Dendritic cell treated with granulocyte-macrophage colony-stimulating factor and Interleukin-4, amounts not matched to agents 40 ng/mL and 50 ng/mL, for 4 days (primary cell): ENCODE data around the gene AZGP1.
"Not testable (repeated sequence)": the region's sequence is repeated elsewhere in the genome, so short reads cannot be mapped to it uniquely, and the experiment has no call there.

Source experiments
- H3K27ac Mint-ChIP-seq: one replicate; pipeline ENCODE4 v1.8.0; 2022; ENCODE audit warnings: mild to moderate bottlenecking, mixed read lengths
- H3K27me3 Mint-ChIP-seq: one replicate; pipeline ENCODE4 v1.8.0; 2022; ENCODE audit warnings: mild to moderate bottlenecking, mixed read lengths
- H3K36me3 Mint-ChIP-seq: one replicate; pipeline ENCODE4 v1.8.0; 2022; ENCODE audit warnings: low read depth, mixed read lengths
- H3K4me1 Mint-ChIP-seq: one replicate; pipeline ENCODE4 v1.8.0; 2022; ENCODE audit warnings: low read depth, mixed read lengths
- H3K4me3 Mint-ChIP-seq: one replicate; pipeline ENCODE4 v1.8.0; 2022; ENCODE audit warnings: mild to moderate bottlenecking, moderate library complexity, mixed read lengths
- H3K9me3 Mint-ChIP-seq: one replicate; pipeline ENCODE4 v1.8.0; 2022; ENCODE audit warnings: mixed read lengths
- intact Hi-C: fragments of 100-400 bp; cut with micrococcal nuclease; formaldehyde crosslinking; loops from one replicate; pipeline ENCODE4 v1.15.0; 2022

Gene AZGP1

GRCh38 chr7:99987846-99988245, 12.0 kb upstream of the AZGP1 start:
- intact Hi-C loops: no loop called here
- H3K27me3 Mint-ChIP-seq: peaks cover 27% of the 10 kb centered on the region

DNA sequence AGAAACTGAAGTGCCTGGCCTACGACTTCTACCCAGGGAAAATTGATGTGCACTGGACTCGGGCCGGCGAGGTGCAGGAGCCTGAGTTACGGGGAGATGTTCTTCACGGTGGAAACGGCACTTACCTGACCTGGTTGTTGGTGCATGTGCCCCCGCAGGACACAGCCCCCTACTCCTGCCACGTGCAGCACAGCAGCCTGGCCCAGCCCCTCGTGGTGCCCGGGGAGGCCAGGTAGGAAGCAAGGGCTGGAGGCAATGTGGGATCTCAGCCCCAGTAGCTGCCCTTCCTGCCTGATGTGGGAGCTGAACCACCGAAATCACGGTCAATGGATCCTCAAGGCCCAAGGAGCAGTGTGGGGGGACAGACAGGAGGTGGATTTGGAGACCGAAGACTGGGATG, 11.5 kb upstream of the AZGP1 start:
- H3K4me1 Mint-ChIP-seq, intact Hi-C loops, H3K9me3 Mint-ChIP-seq: not testable (repeated sequence)

More at GRCh38 chr7:99987846-99988245, 12.0 kb upstream of the AZGP1 start:
- Mint-ChIP-seq H3K9me3 (peaks cover under 1% of the 10 kb centered on the region), H3K4me1 (peaks cover 7% of the 10 kb centered on the region), H3K4me3 (no peak overlapping the region), H3K36me3 (no peaks in the 10 kb centered on the region), H3K27ac (no peak overlapping the region)

DNA sequence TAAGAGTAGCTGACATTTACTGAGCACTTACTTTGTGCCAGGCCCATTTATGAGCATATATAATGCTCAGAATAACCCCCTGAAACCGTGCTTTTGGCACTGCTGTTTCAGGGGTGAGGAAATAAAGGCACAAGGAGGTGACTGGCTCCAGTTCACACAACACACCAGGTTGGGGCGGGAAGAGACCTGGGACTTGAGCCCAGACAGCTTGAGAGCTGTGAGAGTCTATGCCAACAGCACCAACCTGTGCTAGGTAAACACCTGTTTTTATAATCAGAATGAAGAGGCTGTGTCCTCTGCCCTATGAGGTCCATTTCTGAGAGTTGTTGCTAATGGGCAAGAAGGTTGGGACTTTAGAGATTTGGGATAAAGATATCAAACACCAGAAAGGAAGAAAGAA, 8.8 kb upstream of the AZGP1 start:
- intact Hi-C loops: no loop called here
- Mint-ChIP-seq H3K9me3 (peaks cover 6% of the 10 kb centered on the region), H3K27ac (no peak overlapping the region), H3K4me1 (peaks cover 6% of the 10 kb centered on the region), H3K27me3 (peaks cover 23% of the 10 kb centered on the region), H3K4me3 (no peak overlapping the region), H3K36me3 (no peaks in the 10 kb centered on the region)

More for the DNA sequence above, 11.5 kb upstream of the AZGP1 start:
- H3K27ac Mint-ChIP-seq, H3K4me3 Mint-ChIP-seq, H3K36me3 Mint-ChIP-seq: not testable (repeated sequence)
- peaks cover 27% of the 10 kb centered on the region for H3K27me3 Mint-ChIP-seq

GRCh38 chr7:99981066-99981465, 5.2 kb upstream of the AZGP1 start:
- H3K4me3 Mint-ChIP-seq, H3K4me1 Mint-ChIP-seq, intact Hi-C loops, H3K27ac Mint-ChIP-seq, H3K36me3 Mint-ChIP-seq, H3K9me3 Mint-ChIP-seq: not testable (repeated sequence)
- H3K27me3 Mint-ChIP-seq: peaks cover 13% of the 10 kb centered on the region

- H3K4me3 Mint-ChIP-seq, H3K9me3 Mint-ChIP-seq, H3K4me1 Mint-ChIP-seq, H3K27ac Mint-ChIP-seq, intact Hi-C loops, H3K36me3 Mint-ChIP-seq: not testable (repeated sequence)
- peaks cover 18% of the 10 kb centered on the region for H3K27me3 Mint-ChIP-seq
Observed at GRCh38 chr7:99980448-99980872, 4.6 kb upstream of the AZGP1 start.

DNA sequence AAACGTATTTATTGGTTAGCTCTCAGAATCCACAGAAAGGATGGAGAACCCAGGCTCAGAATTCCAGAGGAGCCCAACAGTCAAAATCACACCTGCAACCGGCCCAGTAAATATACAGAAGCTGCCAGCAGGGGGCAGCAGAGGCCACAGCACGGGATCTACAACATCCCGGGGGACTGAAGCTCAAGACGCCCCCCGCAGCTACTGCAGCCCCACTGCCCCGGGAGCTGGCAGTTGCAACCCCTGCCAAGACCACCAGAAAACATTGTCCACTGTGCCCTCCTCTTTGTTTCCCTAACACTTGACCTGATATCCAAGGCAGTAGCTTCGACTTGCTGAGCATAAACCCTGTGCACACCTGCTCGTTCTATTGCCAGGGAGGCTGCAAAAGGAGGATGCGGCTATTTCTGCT, 4.0 kb upstream of the AZGP1 start:
- H3K9me3 Mint-ChIP-seq, H3K4me1 Mint-ChIP-seq, H3K27ac Mint-ChIP-seq, intact Hi-C loops, H3K36me3 Mint-ChIP-seq, H3K4me3 Mint-ChIP-seq: not testable (repeated sequence)
- peaks cover 20% of the 10 kb centered on the region for H3K27me3 Mint-ChIP-seq

- H3K4me1 Mint-ChIP-seq: peaks cover 9% of the 10 kb centered on the region
- no peak overlapping the region for H3K4me3 Mint-ChIP-seq
- H3K36me3 Mint-ChIP-seq: no peaks in the 10 kb centered on the region
- H3K27ac Mint-ChIP-seq: no peak overlapping the region
- no peaks in the 10 kb centered on the region for H3K9me3 Mint-ChIP-seq
- intact Hi-C loops: no loop called here
- peaks cover 15% of the 10 kb centered on the region for H3K27me3 Mint-ChIP-seq
Observed at GRCh38 chr7:99976626-99977025, 795 bp upstream of the AZGP1 start.

GRCh38 chr7:99974681-99975080, 1.1 kb downstream of the AZGP1 start:
- peaks cover 23% of the 10 kb centered on the region for H3K27me3 Mint-ChIP-seq
- no peak overlapping the region for H3K27ac Mint-ChIP-seq
- H3K36me3 Mint-ChIP-seq: no peaks in the 10 kb centered on the region
- peaks cover 4% of the 10 kb centered on the region for H3K4me1 Mint-ChIP-seq
- H3K4me3 Mint-ChIP-seq: no peak overlapping the region
- intact Hi-C loops: no loop called here
- H3K9me3 Mint-ChIP-seq: no peaks in the 10 kb centered on the region

DNA sequence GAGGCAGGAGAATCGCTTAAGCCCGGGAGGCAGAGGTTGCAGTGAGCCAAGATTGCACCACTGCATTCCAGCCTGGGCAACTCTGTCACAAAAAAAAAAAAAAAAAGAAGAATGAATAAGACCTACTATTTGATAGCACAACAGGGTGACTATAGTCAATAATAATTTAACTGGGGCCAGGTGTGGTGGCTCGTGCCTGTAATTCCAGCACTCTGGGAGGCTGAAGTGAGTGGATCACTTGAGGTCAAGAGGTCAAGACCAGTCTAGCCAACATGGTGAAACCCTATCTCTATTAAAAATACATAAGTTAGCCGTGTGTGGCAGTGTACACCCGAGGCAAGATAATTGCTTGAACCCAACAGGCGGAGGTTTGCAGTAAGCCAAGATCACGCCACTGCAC, 2.0 kb downstream of the AZGP1 start:
- peaks cover 23% of the 10 kb centered on the region for H3K27me3 Mint-ChIP-seq

GRCh38 chr7:99971242-99971641, 4.6 kb downstream of the AZGP1 start:
- H3K27me3 Mint-ChIP-seq: peaks cover 31% of the 10 kb centered on the region
- intact Hi-C loops: no loop called here

More for the DNA sequence above, 2.0 kb downstream of the AZGP1 start:
- H3K9me3 Mint-ChIP-seq, intact Hi-C loops, H3K27ac Mint-ChIP-seq, H3K36me3 Mint-ChIP-seq, H3K4me1 Mint-ChIP-seq, H3K4me3 Mint-ChIP-seq: not testable (repeated sequence)

DNA sequence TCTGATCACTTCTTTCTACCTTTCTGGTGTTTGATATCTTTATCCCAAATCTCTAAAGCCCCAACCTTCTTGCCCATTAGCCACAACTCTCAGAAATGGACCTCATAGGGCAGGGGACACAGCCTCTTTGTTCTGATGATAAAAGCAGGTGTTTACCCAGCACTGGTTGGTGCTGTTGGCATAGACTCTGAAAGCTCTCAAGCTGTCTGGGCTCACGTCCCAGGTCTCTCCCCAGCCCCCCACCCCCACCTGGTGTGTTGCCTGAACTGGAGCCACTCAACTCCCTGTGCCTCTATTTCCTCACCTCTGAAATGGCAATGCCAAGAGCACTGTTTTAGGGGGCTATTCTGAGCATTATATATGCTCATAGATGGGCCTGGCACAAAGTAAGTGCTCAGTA, 6.0 kb downstream of the AZGP1 start:
- H3K9me3 Mint-ChIP-seq, H3K36me3 Mint-ChIP-seq, intact Hi-C loops, H3K27ac Mint-ChIP-seq, H3K4me1 Mint-ChIP-seq, H3K4me3 Mint-ChIP-seq: not testable (repeated sequence)
- H3K27me3 Mint-ChIP-seq: peaks cover 34% of the 10 kb centered on the region

More at GRCh38 chr7:99971242-99971641, 4.6 kb downstream of the AZGP1 start:
- no peaks in the 10 kb centered on the region for H3K36me3 Mint-ChIP-seq
- H3K4me1 Mint-ChIP-seq: no peaks in the 10 kb centered on the region
- no peak overlapping the region for H3K4me3 Mint-ChIP-seq
- H3K27ac Mint-ChIP-seq: no peak overlapping the region
- no peaks in the 10 kb centered on the region for H3K9me3 Mint-ChIP-seq

DNA sequence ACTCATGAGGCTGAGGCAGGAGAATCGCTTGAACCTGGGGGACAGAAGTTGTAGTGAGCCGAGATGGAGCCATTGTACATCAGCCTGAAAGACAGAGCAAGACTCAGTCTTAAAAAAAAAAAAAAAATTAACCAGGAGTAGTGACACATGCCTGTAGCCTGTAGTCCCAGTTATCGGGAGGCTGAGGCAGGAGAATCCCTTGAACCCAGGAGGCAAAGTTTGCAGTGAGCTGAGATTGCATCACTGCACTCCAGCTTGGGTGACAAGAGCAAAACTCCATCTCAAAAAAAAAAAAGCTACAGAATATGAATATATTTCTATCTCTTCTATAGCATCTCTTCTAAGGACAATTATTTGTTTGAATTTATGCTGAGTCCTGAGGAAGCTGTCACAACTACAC, 6.5 kb downstream of the AZGP1 start:
- Mint-ChIP-seq H3K36me3 (no peaks in the 10 kb centered on the region), H3K9me3 (no peaks in the 10 kb centered on the region), H3K27ac (no peak overlapping the region), H3K4me3 (no peak overlapping the region), H3K4me1 (no peaks in the 10 kb centered on the region), H3K27me3 (peaks cover 39% of the 10 kb centered on the region)
- intact Hi-C loops: no loop called here

GRCh38 chr7:99958564-99959227, 17.1 kb downstream of the AZGP1 start:
- no peaks in the 10 kb centered on the region for H3K36me3 Mint-ChIP-seq
- intact Hi-C loops: no loop called here
- H3K4me3 Mint-ChIP-seq: no peak overlapping the region
- no peaks in the 10 kb centered on the region for H3K9me3 Mint-ChIP-seq
- no peak overlapping the region for H3K27ac Mint-ChIP-seq
- peaks cover 14% of the 10 kb centered on the region for H3K4me1 Mint-ChIP-seq
- H3K27me3 Mint-ChIP-seq: peaks cover 35% of the 10 kb centered on the region

GRCh38 chr7:99955247-99955646, 20.6 kb downstream of the AZGP1 start:
- Mint-ChIP-seq H3K27ac (no peak overlapping the region), H3K9me3 (no peaks in the 10 kb centered on the region), H3K27me3 (peaks cover 17% of the 10 kb centered on the region), H3K36me3 (no peaks in the 10 kb centered on the region), H3K4me1 (peaks cover 23% of the 10 kb centered on the region), H3K4me3 (no peak overlapping the region)
- intact Hi-C loops: no loop called here

DNA sequence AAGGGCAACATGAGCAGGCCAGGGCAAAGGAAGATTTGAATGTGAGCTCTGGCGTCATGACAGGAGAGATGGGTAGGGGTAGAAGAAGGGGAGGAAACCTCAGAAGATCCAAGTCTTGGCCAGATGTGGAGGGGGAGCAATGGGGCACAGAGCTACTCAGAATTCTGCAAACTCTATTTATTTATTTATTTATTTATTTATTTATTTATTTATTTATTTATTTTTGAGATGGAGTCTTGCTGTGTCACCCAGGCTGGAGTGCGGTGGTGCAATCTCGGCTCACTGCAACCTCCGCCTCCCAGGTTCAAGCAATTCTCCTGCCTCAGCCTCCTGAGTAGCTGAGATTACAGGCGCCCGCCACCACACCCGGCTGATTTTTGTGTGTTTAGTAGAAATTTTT, 21.2 kb downstream of the AZGP1 start:
- H3K36me3 Mint-ChIP-seq, H3K9me3 Mint-ChIP-seq, H3K27ac Mint-ChIP-seq, H3K4me3 Mint-ChIP-seq, intact Hi-C loops: not testable (repeated sequence)
- H3K4me1 Mint-ChIP-seq: peaks cover 28% of the 10 kb centered on the region
- H3K27me3 Mint-ChIP-seq: peaks cover 11% of the 10 kb centered on the region
